ENCODE data around the gene TSC22D3. TPM values are rescaled to one million over a fixed set of nuclear protein-coding genes. Genes with fewer than 3 reads are reported as not detected.
"Not testable (repeated sequence)": the region's sequence is repeated elsewhere in the genome, so short reads cannot be mapped to it uniquely, and the experiment has no call there.

The TSC22D3 gene
- total RNA-seq, 1 donor from 2014 or later = 350 TPM

DNA sequence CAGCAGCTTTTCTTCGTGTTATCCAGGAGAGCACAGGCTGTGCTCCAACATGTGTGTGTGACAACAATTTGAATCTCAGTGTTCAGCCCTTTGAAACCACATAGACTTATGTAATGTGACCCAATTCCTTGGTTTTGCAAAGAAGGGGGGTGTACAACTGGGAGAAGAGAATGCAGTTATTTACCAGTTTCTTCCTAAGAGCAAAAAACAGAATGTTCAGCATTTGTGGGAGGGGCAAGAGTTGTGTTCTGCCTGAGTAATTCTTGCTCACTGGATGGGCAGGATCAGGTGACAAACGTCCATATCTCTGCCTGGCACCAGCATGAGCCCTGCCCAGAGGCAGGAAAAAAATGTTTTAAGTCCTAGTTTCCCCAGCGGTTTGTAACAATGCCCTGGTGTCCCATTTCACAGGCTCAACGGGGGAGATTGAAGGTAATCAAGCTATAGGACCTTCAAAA lies 75.2 kb downstream of the TSC22D3 start:
- H3K27me3 ChIP-seq (ENCODE audit: low read depth) = no peaks in the 10 kb centered on the region
- peaks cover 12% of the 10 kb centered on the region for H3K4me1 ChIP-seq
- intact Hi-C loops (cut with DNase I) = no loop called here
- H3K36me3 ChIP-seq = no peaks in the 10 kb centered on the region
- H3K9me3 ChIP-seq = no peaks in the 10 kb centered on the region
- ATAC-seq (peak; percentile 90 to 92), DNase-seq (no peak)
- H3K27ac ChIP-seq = peak overlapping the region; percentile 72
- TF ChIP-seq, protein P1, sequence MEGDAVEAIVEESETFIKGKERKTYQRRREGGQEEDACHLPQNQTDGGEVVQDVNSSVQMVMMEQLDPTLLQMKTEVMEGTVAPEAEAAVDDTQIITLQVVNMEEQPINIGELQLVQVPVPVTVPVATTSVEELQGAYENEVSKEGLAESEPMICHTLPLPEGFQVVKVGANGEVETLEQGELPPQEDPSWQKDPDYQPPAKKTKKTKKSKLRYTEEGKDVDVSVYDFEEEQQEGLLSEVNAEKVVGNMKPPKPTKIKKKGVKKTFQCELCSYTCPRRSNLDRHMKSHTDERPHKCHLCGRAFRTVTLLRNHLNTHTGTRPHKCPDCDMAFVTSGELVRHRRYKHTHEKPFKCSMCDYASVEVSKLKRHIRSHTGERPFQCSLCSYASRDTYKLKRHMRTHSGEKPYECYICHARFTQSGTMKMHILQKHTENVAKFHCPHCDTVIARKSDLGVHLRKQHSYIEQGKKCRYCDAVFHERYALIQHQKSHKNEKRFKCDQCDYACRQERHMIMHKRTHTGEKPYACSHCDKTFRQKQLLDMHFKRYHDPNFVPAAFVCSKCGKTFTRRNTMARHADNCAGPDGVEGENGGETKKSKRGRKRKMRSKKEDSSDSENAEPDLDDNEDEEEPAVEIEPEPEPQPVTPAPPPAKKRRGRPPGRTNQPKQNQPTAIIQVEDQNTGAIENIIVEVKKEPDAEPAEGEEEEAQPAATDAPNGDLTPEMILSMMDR (IDR thresholded peaks at IDR 0.05) = no peak
- H3K4me3 ChIP-seq = no peak overlapping the region

DNA sequence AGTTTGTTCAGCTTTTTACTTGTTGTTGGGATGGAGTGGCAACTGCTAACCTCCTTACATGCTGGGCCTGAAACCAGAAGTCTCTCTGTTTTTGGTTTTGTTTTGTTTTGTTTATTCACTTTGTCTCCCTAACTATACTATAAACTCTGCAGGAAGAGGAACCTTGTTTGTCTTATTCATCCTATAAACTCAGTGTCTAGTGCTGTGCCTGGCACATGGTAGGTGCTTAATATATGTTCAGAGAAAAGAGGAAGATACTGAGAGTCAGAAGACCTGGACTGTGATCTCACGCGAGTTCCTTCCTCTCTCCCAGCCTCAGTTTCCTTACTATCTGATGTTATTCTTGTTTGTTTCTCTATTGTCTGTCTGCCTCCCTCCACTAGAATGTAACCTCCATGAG lies 76.0 kb downstream of the TSC22D3 start:
- Histone ChIP-seq H3K9me3 (no peaks in the 10 kb centered on the region), H3K27me3 (ENCODE audit: low read depth) (no peaks in the 10 kb centered on the region), H3K36me3 (no peaks in the 10 kb centered on the region), H3K4me1 (peaks cover 12% of the 10 kb centered on the region), H3K27ac (peak overlapping the region; percentile 72), H3K4me3 (no peak overlapping the region)
- no peak for DNase-seq
- TF ChIP-seq, protein P1 (IDR thresholded peaks at IDR 0.05) = no peak
- intact Hi-C loops (cut with DNase I) = no loop called here
- ATAC-seq = peak; percentile 26 to 58

DNA sequence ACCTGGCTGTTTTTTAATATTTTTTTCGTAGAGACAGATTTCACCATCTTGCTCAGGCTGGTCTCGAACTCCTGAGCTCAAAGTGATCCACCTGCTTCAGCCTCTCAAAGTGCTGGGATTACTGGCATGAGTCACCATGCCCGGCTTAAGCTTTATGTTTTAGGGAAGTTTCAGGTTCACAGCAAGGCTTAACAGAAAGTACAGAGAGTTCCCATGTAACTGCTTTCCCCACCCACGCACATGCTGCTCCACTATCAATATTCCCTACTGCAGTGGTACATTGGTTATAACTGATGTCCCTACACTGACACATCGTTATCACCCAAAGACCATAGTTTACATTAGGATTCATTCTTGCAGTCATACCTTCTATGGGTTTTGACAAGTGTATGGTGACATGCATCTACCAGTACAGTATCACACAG lies 84.6 kb downstream of the TSC22D3 start:
- no peaks in the 10 kb centered on the region for H3K27me3 ChIP-seq (ENCODE audit: low read depth)
- no peak for DNase-seq
- intact Hi-C loops (cut with DNase I) = no loop called here
- H3K36me3 ChIP-seq = no peaks in the 10 kb centered on the region
- ATAC-seq = peak; percentile 32 to 68
- H3K4me3 ChIP-seq = no peak overlapping the region
- H3K27ac ChIP-seq = no peak overlapping the region
- TF ChIP-seq, protein P1 (IDR thresholded peaks at IDR 0.05) = no peak
- H3K9me3 ChIP-seq = no peaks in the 10 kb centered on the region
- H3K4me1 ChIP-seq = peaks cover 8% of the 10 kb centered on the region

DNA sequence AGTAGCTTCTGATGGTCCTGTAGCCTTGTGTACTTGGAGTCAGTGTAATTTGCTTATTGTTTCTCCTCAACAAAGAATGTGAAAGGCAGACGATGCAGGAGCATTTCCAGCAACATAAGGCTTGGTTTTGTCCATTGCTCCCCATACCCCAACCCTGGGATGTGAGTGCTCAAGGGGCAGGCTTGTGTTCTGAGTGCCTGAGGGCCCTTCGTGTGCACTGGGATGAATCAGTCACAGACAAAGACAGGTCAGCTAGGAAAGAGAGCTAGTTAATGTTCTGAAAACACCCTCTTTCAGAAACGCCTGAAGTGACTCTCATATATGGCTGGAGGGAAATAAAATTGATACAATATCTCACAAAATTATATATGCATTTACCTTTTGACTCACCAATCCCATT lies 88.1 kb downstream of the TSC22D3 start:
- Histone ChIP-seq H3K9me3 (no peaks in the 10 kb centered on the region), H3K4me1 (peaks cover 44% of the 10 kb centered on the region), H3K27me3 (ENCODE audit: low read depth) (no peaks in the 10 kb centered on the region), H3K36me3 (no peaks in the 10 kb centered on the region), H3K27ac (no peak overlapping the region), H3K4me3 (no peak overlapping the region)
- DNase-seq (no peak), ATAC-seq (no peak)
- TF ChIP-seq, protein P1 (IDR thresholded peaks at IDR 0.05) = no peak
- intact Hi-C loops (cut with DNase I) = no loop called here

DNA sequence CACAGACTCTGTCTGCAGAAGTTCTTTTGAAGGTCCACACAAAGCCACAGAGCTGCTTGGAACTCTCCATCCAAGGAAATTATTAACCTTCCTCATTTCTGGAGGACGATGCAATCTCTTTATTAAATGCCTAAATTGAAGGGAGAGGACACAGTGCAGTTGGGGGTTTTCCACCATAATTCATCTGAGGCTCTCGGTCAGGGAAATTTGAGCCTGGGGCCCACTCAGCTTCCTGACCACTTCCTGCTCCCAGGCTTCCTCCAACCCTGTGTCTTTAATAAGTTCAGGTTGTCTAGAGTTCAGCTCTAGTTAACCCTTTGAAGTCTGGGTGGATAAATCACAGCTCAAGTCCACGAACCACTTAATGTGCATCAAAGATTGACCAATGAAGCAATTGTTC lies 88.8 kb downstream of the TSC22D3 start:
- DNase-seq (no peak), ATAC-seq (no peak)
- no peaks in the 10 kb centered on the region for H3K9me3 ChIP-seq
- no peak overlapping the region for H3K4me3 ChIP-seq
- no peaks in the 10 kb centered on the region for H3K27me3 ChIP-seq (ENCODE audit: low read depth)
- peaks cover 50% of the 10 kb centered on the region for H3K4me1 ChIP-seq
- no peak overlapping the region for H3K27ac ChIP-seq
- no peaks in the 10 kb centered on the region for H3K36me3 ChIP-seq
- TF ChIP-seq, protein P1 (IDR thresholded peaks at IDR 0.05) = no peak
- intact Hi-C loops (cut with DNase I) = no loop called here

DNA sequence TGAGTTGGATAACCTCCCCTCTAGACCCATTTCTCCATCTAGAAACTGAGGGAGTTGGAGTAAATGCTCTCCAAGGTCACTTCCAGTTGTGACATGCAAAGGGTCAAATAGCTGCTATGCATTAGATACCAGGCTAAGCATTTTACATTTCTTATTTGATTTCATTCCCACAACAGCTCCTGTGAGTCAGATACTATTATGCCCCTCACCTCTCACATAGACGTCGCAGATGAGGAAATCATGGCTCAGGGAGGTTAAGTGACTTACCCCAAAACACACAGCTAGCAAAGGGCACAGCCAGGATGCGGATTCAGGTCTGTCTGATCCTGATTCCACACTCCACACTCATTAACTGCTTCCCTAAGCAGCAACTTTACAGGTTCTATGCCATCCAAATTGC lies 89.6 kb downstream of the TSC22D3 start:
- peak overlapping the region; percentile 71 for H3K27ac ChIP-seq
- no peaks in the 10 kb centered on the region for H3K9me3 ChIP-seq
- DNase-seq (no peak), ATAC-seq (no peak)
- H3K4me3 ChIP-seq = no peak overlapping the region
- intact Hi-C loops (cut with DNase I) = no loop called here
- H3K27me3 ChIP-seq (ENCODE audit: low read depth) = no peaks in the 10 kb centered on the region
- peaks cover 50% of the 10 kb centered on the region for H3K4me1 ChIP-seq
- TF ChIP-seq, protein P1 (IDR thresholded peaks at IDR 0.05) = no peak
- no peaks in the 10 kb centered on the region for H3K36me3 ChIP-seq

DNA sequence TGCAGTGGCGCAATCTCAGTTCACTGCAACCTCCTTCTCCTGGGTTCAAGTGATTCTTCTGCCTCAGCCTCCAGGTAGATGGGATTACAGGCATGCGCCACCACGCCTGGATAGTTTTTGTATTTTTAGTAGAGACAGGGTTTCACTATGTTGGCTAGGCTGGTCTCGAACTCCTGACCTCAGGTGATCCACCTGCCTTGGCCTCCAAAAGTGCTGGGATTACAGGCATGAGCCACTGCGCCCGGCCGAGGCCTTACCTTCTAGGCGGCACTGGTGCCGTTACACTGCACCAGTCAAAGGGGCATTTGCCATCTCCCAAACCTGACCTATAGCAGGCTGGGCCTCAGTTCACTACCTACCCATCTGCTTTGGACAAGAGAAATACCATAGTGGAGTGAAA lies 90.0 kb downstream of the TSC22D3 start:
- peaks cover 50% of the 10 kb centered on the region for H3K4me1 ChIP-seq
- H3K27me3 ChIP-seq (ENCODE audit: low read depth); DNase-seq; ATAC-seq; H3K9me3 ChIP-seq; H3K36me3 ChIP-seq; H3K4me3 ChIP-seq; intact Hi-C loops (cut with DNase I): not testable (repeated sequence)
- peak overlapping the region; percentile 71 for H3K27ac ChIP-seq

Measured in lower lobe of right lung (tissue), 2 donors.